T-cell (primary cell): ENCODE data around the gene SLC12A5. TPM values are rescaled to one million over a fixed set of nuclear protein-coding genes. Genes with fewer than 3 reads are reported as not detected.

Experiments used
- ATAC-seq, 4 experiments: fragments of 200-7000 bp in 3 of 4; fragments of 150-1000 bp in 1 of 4; cut with Tn5 transposase; replicated peaks in 1 of 4; 1 replicate in 3 of 4; 2 replicates in 1 of 4; pipeline ENCODE4 v1.10.0; 2021; ENCODE audit warnings: moderate library complexity in 3 of 4, mild to moderate bottlenecking in 2 of 4, moderate number of reproducible peaks in 1 of 4
- CTCF ChIA-PET, 2 donors: fragments of 300-600 bp; sonication (Branson Sonifier 250); formaldehyde crosslinking; loops; one replicate each; lab custom pipeline; 2022; ENCODE audit warnings: antibody characterized with exemption in 2 of 2; lab: Charles Lee
- POLR2A ChIA-PET, 2 donors: fragments of 300-600 bp; sonication (Branson Sonifier 250); formaldehyde crosslinking; loops; one replicate each; lab custom pipeline; 2022; ENCODE audit warnings: antibody characterized with exemption in 2 of 2; lab: Charles Lee
- DNase-seq, 35 experiments: peaks; one replicate each; pipeline versions ENCODE4 v3.0.0 to v3.0.0-alpha.2; 2013 to 2023
- H3K27ac ChIP-seq: one replicate; pipeline ENCODE4 v1.5.1; 2013; ENCODE audit warnings: low read length
- H3K27me3 ChIP-seq, 2 experiments: replicated peaks in 1 of 2; 1 replicate in 1 of 2; 2 replicates in 1 of 2; pipeline versions ENCODE4 v1.6.1 to v1.7.0; 2013; ENCODE audit warnings: low read length in 1 of 2, mixed read lengths in 1 of 2; ENCODE audit not compliant: control insufficient read depth in 2 of 2, insufficient read depth in 2 of 2; ENCODE audit errors: extremely low read depth in 1 of 2
- H3K36me3 ChIP-seq, 2 donors: 1 replicate in 1 of 2; 2 replicates in 1 of 2; pipeline versions ENCODE4 v1.6.1 to v1.7.0; 2013; ENCODE audit warnings: low read length in 1 of 2; ENCODE audit not compliant: control insufficient read depth in 2 of 2, insufficient read depth in 1 of 2; ENCODE audit errors: extremely low read depth in 1 of 2
- H3K4me1 ChIP-seq, 2 experiments: 1 replicate in 1 of 2; 2 replicates in 1 of 2; pipeline versions ENCODE4 v1.6.1 to v1.7.0; 2013; ENCODE audit warnings: low read length in 2 of 2, mixed read lengths in 1 of 2; ENCODE audit not compliant: insufficient read depth in 2 of 2, control insufficient read depth in 1 of 2; ENCODE audit errors: extremely low read depth in 1 of 2
- H3K4me3 ChIP-seq, 2 donors: 1 replicate in 1 of 2; 2 replicates in 1 of 2; pipeline versions ENCODE4 v1.5.1 to v1.7.0; 2013; ENCODE audit warnings: mild to moderate bottlenecking in 2 of 2, low read length in 1 of 2, moderate library complexity in 1 of 2; ENCODE audit not compliant: control insufficient read depth in 1 of 2; ENCODE audit errors: extremely low read depth in 1 of 2
- H3K9me3 ChIP-seq: 2 replicates; pipeline ENCODE4 v1.7.0; 2013
- H3K27ac Mint-ChIP-seq, 2 donors: one replicate each; pipeline ENCODE4 v1.8.0; 2020 to 2021; ENCODE audit warnings: mild to moderate bottlenecking in 2 of 2, mixed read lengths in 2 of 2
- H3K27me3 Mint-ChIP-seq, 2 donors: one replicate each; pipeline ENCODE4 v1.8.0; 2021 to 2022; ENCODE audit warnings: mixed read lengths in 2 of 2
- H3K36me3 Mint-ChIP-seq: one replicate; pipeline ENCODE4 v1.8.0; 2021; ENCODE audit warnings: mixed read lengths
- H3K4me1 Mint-ChIP-seq, 3 donors: one replicate each; pipeline ENCODE4 v1.8.0; 2020 to 2022; ENCODE audit warnings: mixed read lengths in 3 of 3, mild to moderate bottlenecking in 1 of 3
- H3K4me3 Mint-ChIP-seq, 3 donors: one replicate each; pipeline ENCODE4 v1.8.0; 2020 to 2022; ENCODE audit warnings: mild to moderate bottlenecking in 3 of 3, mixed read lengths in 3 of 3, moderate library complexity in 3 of 3
- H3K9me3 Mint-ChIP-seq, 3 donors: one replicate each; pipeline ENCODE4 v1.8.0; 2020 to 2022; ENCODE audit warnings: mixed read lengths in 3 of 3
- WGBS: methylation state at CpG from one replicate; pipeline ENCODE4 v1.1.5; 2013; ENCODE audit warnings: missing lambda C conversion rate; ENCODE audit not compliant: insufficient coverage; 5-methylcytosine and 5-hydroxymethylcytosine counted together
- total RNA-seq, 35 experiments: library from RNA in 6 of 35; stranded (reverse) in 6 of 35; fragments of 120-200 nt in 1 of 35; gene quantifications; one replicate each; pipeline versions ENCODE4 v1.2.1 to v1.2.4 and lab custom pipeline; 2013 to 2026

The SLC12A5 gene
- total RNA-seq, 5 donors from 2014 or later (not counting 1 experiment from before 2014, with no cell fraction given) = 0.05 TPM; not detected in 4

DNA sequence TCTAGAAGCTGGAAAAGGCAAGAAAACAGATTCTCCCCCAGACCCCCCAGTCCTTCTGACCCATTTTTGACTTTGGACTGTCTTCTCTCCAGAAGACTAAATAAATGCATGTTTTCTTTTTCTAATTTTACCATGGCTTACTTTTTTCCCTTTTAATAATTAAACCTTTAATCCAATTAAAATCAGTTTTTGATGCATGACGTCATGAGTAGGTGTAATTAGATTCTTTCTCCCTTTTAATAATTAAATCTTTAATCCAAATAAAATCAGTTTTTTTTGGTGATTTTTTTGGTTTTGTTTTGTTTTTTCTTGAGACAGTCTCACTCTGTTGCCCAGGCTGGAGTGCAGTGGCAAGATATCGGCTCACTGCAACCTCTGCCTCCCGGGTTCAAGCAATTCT lies 73.9 kb downstream of the SLC12A5 start:
- peaks cover 0 to 3% (median 0%) of the 10 kb centered on the region in 3 donors for H3K4me1 Mint-ChIP-seq
- H3K9me3 ChIP-seq = no peaks in the 10 kb centered on the region
- no peaks in the 10 kb centered on the region for H3K36me3 ChIP-seq
- no peak overlapping the region for H3K4me3 ChIP-seq
- H3K36me3 Mint-ChIP-seq = no peaks in the 10 kb centered on the region
- WGBS = no CpG with 5 or more reads among the region's 3 CpGs
- no peak overlapping the region for H3K27ac Mint-ChIP-seq
- DNase-seq (no peak), ATAC-seq (no peak)
- no peak overlapping the region for H3K27ac ChIP-seq
- peaks cover 9 to 39% of the 10 kb centered on the region in 2 experiments for H3K27me3 ChIP-seq
- H3K4me3 Mint-ChIP-seq = no peak overlapping the region
- ChIA-PET CTCF (no interaction called here), POLR2A (no interaction called here)
- H3K4me1 ChIP-seq = no peaks in the 10 kb centered on the region
- peaks cover 51 to 65% of the 10 kb centered on the region in 2 donors for H3K27me3 Mint-ChIP-seq
- H3K9me3 Mint-ChIP-seq = peaks cover 0 to 3% (median 0%) of the 10 kb centered on the region in 3 donors

DNA sequence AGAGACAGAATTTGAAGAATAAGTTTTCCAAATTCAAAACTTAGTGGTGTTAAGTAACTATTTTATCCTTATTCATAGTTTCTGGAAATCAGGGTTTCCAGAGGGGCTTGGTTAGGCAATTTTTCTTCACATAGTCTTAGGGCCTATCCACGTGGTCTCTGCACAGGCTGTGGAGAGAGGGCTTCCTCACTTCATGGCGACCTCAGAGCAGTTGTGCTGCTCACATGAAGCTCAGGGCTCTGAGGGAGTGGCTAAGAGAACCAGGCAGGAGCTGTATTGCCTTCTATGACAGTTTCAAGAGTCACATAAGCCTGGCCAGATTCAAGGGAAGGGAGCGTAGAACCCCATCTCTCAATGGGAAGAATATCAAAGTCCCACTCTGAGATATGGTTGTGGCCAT lies 75.2 kb downstream of the SLC12A5 start:
- Histone ChIP-seq H3K27ac (no peak overlapping the region), H3K27me3 (peaks cover 6 to 43% of the 10 kb centered on the region in 2 experiments), H3K4me3 (no peak overlapping the region), H3K9me3 (no peaks in the 10 kb centered on the region), H3K36me3 (no peaks in the 10 kb centered on the region), H3K4me1 (no peaks in the 10 kb centered on the region)
- peaks cover 0 to 6% (median 0%) of the 10 kb centered on the region in 3 donors for H3K4me1 Mint-ChIP-seq
- peaks cover 0 to 3% (median 0%) of the 10 kb centered on the region in 3 donors for H3K9me3 Mint-ChIP-seq
- ATAC-seq (no peak), DNase-seq (no peak)
- H3K27ac Mint-ChIP-seq = no peak overlapping the region
- H3K27me3 Mint-ChIP-seq = peaks cover 49 to 64% of the 10 kb centered on the region in 2 donors
- POLR2A ChIA-PET = no interaction called here
- H3K36me3 Mint-ChIP-seq = no peaks in the 10 kb centered on the region
- WGBS = 63% methylated on average over 3 of the region's 3 CpGs
- CTCF ChIA-PET = no interaction called here
- H3K4me3 Mint-ChIP-seq = no peak overlapping the region

DNA sequence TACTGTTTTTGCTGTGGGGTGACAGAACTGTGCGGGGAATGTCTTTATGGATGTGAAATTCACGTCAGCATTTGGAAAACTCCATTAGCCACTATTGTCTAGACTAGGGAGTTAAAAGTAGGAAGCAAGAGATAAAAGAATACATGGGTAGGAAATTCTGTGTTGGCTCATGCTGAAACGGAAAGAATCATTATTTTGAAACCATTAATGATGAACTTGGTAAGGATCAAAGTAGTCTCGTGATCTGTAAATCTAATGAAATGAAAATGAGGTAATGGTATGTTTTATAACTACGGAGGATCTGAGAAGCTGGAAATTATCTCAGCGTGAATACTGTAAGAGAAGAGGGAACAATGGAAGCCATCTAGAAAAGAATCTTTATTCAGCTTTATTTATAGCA lies 78.0 kb downstream of the SLC12A5 start:
- Histone ChIP-seq H3K27ac (no peak overlapping the region), H3K4me1 (no peaks in the 10 kb centered on the region), H3K9me3 (no peaks in the 10 kb centered on the region), H3K36me3 (no peaks in the 10 kb centered on the region), H3K27me3 (peaks cover 7 to 23% of the 10 kb centered on the region in 2 experiments), H3K4me3 (no peak overlapping the region)
- Mint-ChIP-seq H3K4me1 (peaks cover 0 to 8% (median 0%) of the 10 kb centered on the region in 3 donors), H3K4me3 (no peak overlapping the region), H3K36me3 (no peaks in the 10 kb centered on the region), H3K9me3 (peaks cover 0 to 3% (median 0%) of the 10 kb centered on the region in 3 donors), H3K27ac (no peak overlapping the region), H3K27me3 (peaks cover 49 to 59% of the 10 kb centered on the region in 2 donors)
- CTCF ChIA-PET = no interaction called here
- ATAC-seq (no peak), DNase-seq (no peak)
- WGBS = 79% methylated on average over 2 of the region's 6 CpGs
- POLR2A ChIA-PET = interaction anchor here in 1 of 2 donors (0.7 kb wide), 1 partner anchor 235 kb away, joined by 7 read pairs; no protein-coding TSS in a partner anchor

DNA sequence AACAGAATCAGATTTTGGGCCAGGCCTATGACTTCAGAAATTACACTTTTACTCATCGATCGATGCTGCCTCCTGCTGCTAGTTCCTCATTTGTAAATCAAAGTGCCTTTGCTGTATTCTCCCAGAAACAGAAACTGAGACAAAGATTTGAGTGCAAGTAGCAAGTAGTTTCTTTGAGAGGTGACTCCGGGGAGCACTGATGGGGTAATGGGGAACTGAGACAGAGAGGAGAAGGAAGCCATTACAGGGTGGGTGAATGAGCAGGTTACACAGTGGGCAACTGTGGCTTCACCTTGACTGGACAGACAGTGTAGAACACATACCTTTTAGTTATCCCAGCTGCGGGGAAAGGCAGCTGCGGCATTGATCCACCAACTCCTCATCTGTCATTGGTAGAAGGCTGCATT lies 79.4 kb downstream of the SLC12A5 start:
- Histone ChIP-seq H3K9me3 (no peaks in the 10 kb centered on the region), H3K27ac (no peak overlapping the region), H3K27me3 (peaks cover 7 to 25% of the 10 kb centered on the region in 2 experiments), H3K36me3 (no peaks in the 10 kb centered on the region), H3K4me3 (no peak overlapping the region), H3K4me1 (no peaks in the 10 kb centered on the region)
- 61% methylated on average over 2 of the region's 5 CpGs for WGBS
- Mint-ChIP-seq H3K27ac (no peak overlapping the region), H3K4me3 (no peak overlapping the region), H3K9me3 (no peaks in the 10 kb centered on the region), H3K4me1 (peaks cover 0 to 8% (median 0%) of the 10 kb centered on the region in 3 donors), H3K27me3 (peaks cover 38 to 53% of the 10 kb centered on the region in 2 donors), H3K36me3 (no peaks in the 10 kb centered on the region)
- ATAC-seq (no peak), DNase-seq (no peak)
- ChIA-PET CTCF (no interaction called here), POLR2A (no interaction called here)

DNA sequence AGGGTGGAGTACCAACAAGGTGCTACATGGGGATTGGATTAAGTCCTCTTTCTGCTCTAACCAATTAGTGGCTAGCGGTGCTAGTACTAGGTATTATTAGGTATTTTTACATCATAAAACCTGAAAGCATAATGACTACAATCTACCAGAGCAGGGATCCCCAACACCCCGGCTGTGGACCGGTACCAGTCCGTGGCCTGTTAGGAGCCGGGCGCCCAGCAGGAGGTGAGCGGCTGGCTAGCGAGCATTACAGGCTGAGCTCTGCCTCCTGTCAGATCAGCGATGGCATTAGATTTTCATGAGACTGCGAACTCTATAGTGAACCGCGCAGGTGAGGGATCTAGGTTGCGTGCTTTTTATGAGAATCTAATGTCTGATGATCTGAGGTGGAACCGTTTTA lies 80.0 kb downstream of the SLC12A5 start:
- Histone ChIP-seq H3K27ac (no peak overlapping the region), H3K27me3 (peaks cover 7 to 30% of the 10 kb centered on the region in 2 experiments), H3K4me1 (no peaks in the 10 kb centered on the region), H3K4me3 (no peak overlapping the region), H3K9me3 (no peaks in the 10 kb centered on the region), H3K36me3 (no peaks in the 10 kb centered on the region)
- no peak overlapping the region for H3K27ac Mint-ChIP-seq
- ChIA-PET CTCF (no interaction called here), POLR2A (no interaction called here)
- H3K4me1 Mint-ChIP-seq = peaks cover 0 to 8% (median 0%) of the 10 kb centered on the region in 3 donors
- WGBS = 92% methylated on average over 8 of the region's 14 CpGs
- DNase-seq (no peak), ATAC-seq (no peak)
- H3K4me3 Mint-ChIP-seq = no peak overlapping the region
- H3K36me3 Mint-ChIP-seq = no peaks in the 10 kb centered on the region
- no peaks in the 10 kb centered on the region for H3K9me3 Mint-ChIP-seq
- H3K27me3 Mint-ChIP-seq = peaks cover 39 to 51% of the 10 kb centered on the region in 2 donors

Other genes starting within 250 kb of the SLC12A5 start
- gene WFDC3, start 237.3 kb upstream of the SLC12A5 start, total RNA-seq = not detected
- 10 to 100 TPM; 14.7 to 25.3 (median 20.5) TPM for gene DNTTIP1, start 237.3 kb upstream of the SLC12A5 start, total RNA-seq
- 1 to 10 TPM in 3 of 5 donors, under 1 TPM in 2; 0.44 to 2.4 (median 1.2) TPM for gene UBE2C, start 216.6 kb upstream of the SLC12A5 start, total RNA-seq
- 1 to 10 TPM in 1 of 5 donors, under 1 TPM in 3, not detected in 1; 0.41 to 1.3 (median 0.70) TPM for gene TNNC2, start 201.9 kb upstream of the SLC12A5 start, total RNA-seq
- 1 to 10 TPM; 1.1 to 3.5 (median 2.1) TPM for gene SNX21, start 195.4 kb upstream of the SLC12A5 start, total RNA-seq
- gene ACOT8, start 171.8 kb upstream of the SLC12A5 start, total RNA-seq = 10 to 100 TPM; 20.4 to 33.9 (median 32.0) TPM
- gene ZSWIM3, start 171.6 kb upstream of the SLC12A5 start, total RNA-seq = 1 to 10 TPM; 1.4 to 7.5 (median 5.6) TPM
- gene ZSWIM1, start 148.0 kb upstream of the SLC12A5 start, total RNA-seq = 10 to 100 TPM in 3 of 5 donors, 1 to 10 TPM in 2; 8.3 to 17.2 (median 14.6) TPM
- 1 to 10 TPM in 4 of 5 donors, under 1 TPM in 1; 0.68 to 4.6 (median 3.6) TPM for gene SPATA25, start 141.6 kb upstream of the SLC12A5 start, total RNA-seq
- 1 to 10 TPM; 3.1 to 6.9 (median 6.1) TPM for gene NEURL2, start 138.0 kb upstream of the SLC12A5 start, total RNA-seq
- 100 to 1,000 TPM in 1 of 5 donors, 10 to 100 TPM in 4; 55.5 to 101 (median 85.1) TPM for gene CTSA, start 137.9 kb upstream of the SLC12A5 start, total RNA-seq
- gene PLTP, start 117.1 kb upstream of the SLC12A5 start, total RNA-seq = 1 to 10 TPM in 3 of 5 donors, under 1 TPM in 1, not detected in 1; 0.35 to 1.7 (median 1.4) TPM
- gene PCIF1, start 94.5 kb upstream of the SLC12A5 start, total RNA-seq = 10 to 100 TPM; 74.4 to 78.7 (median 74.6) TPM
- gene ZNF335, start 57.0 kb upstream of the SLC12A5 start, total RNA-seq = 100 to 1,000 TPM in 1 of 5 donors, 10 to 100 TPM in 4; 58.6 to 106 (median 68.3) TPM
- 1 to 10 TPM in 2 of 5 donors, under 1 TPM in 3; 0.15 to 3.4 (median 0.47) TPM for gene MMP9, start 20.3 kb upstream of the SLC12A5 start, total RNA-seq
- gene NCOA5, start 60.7 kb downstream of the SLC12A5 start, total RNA-seq = 10 to 100 TPM; 21.0 to 43.1 (median 39.7) TPM
- gene CD40, start 89.1 kb downstream of the SLC12A5 start, total RNA-seq = 1 to 10 TPM; 1.5 to 9.6 (median 5.9) TPM